Smooth muscle cell (in vitro differentiated cells): ENCODE measurements around the gene MMP12. TPM values are rescaled to one million over a fixed set of nuclear protein-coding genes. Genes with fewer than 3 reads are reported as not detected.

Experiments
- DNase-seq: peaks from one replicate; lab custom pipeline; 2025; ENCODE audit not compliant: unreplicated experiment; lab: John Stamatoyannopoulos, UW
- H2AFZ ChIP-seq: fragments of 200-600 bp; sonication (generic); 2 replicates; pipeline ENCODE4 v1.6.0; 2016; ENCODE audit warnings: antibody characterized with exemption, low read depth, mild to moderate bottlenecking
- H3F3A ChIP-seq: fragments of 200-600 bp; sonication (generic); 2 replicates; pipeline ENCODE4 v1.6.0; 2017; ENCODE audit warnings: antibody characterized with exemption, low read depth
- H3K27ac ChIP-seq: fragments of 200-600 bp; sonication (generic); 2 replicates; pipeline ENCODE4 v1.5.1; 2016; ENCODE audit warnings: low read depth, mild to moderate bottlenecking
- H3K27me3 ChIP-seq: fragments of 200-600 bp; sonication (generic); 2 replicates; pipeline ENCODE4 v1.6.1; 2016; ENCODE audit warnings: low read depth, mild to moderate bottlenecking
- H3K36me3 ChIP-seq: fragments of 200-600 bp; sonication (generic); 2 replicates; pipeline ENCODE4 v1.5.1; 2016; ENCODE audit warnings: low read depth
- H3K4me1 ChIP-seq: fragments of 200-600 bp; sonication (generic); 2 replicates; pipeline ENCODE4 v1.5.1; 2016; ENCODE audit warnings: low read depth
- H3K4me2 ChIP-seq: fragments of 200-600 bp; sonication (generic); 2 replicates; pipeline ENCODE4 v1.6.0; 2016; ENCODE audit warnings: mild to moderate bottlenecking
- H3K4me3 ChIP-seq: fragments of 200-600 bp; sonication (generic); 2 replicates; pipeline ENCODE4 v1.5.1; 2016; ENCODE audit warnings: mild to moderate bottlenecking
- H3K79me2 ChIP-seq: fragments of 200-600 bp; sonication (generic); 2 replicates; pipeline ENCODE4 v1.6.0; 2016; ENCODE audit warnings: low read depth, mild to moderate bottlenecking
- H3K9ac ChIP-seq: fragments of 200-600 bp; sonication (generic); 2 replicates; pipeline ENCODE4 v1.6.0; 2016; ENCODE audit warnings: low read depth
- H3K9me3 ChIP-seq: fragments of 200-600 bp; sonication (generic); replicated peaks from 2 replicates; pipeline ENCODE4 v1.5.1; 2016; ENCODE audit warnings: low read depth
- H4K20me1 ChIP-seq: fragments of 200-600 bp; sonication (generic); 2 replicates; pipeline ENCODE4 v1.6.0; 2016; ENCODE audit warnings: low read depth
- WGBS: methylation state at CpG from one replicate; pipeline ENCODE4 v1.1.7; 2016; ENCODE audit warnings: low lambda C conversion rate; 5-methylcytosine and 5-hydroxymethylcytosine counted together
- polyA plus RNA-seq: library from polyadenylated mRNA; unstranded; fragments of >200 nt; fragmentation: Nextera tagmentation; extraction: Ambion mirVana; gene quantifications from 2 replicates; pipeline ENCODE4 v1.2.1, GENCODE V29; 2016
- total RNA-seq: library from RNA; depleted of rRNA; stranded (reverse); fragments of >200 nt; gene quantifications from 2 replicates; pipeline ENCODE4 v1.2.3, GENCODE V29; 2014
- TF ChIP-seq, protein P1 (sequence below): fragments of 200-600 bp; sonication (generic); IDR thresholded peaks from 2 replicates; pipeline ENCODE4 v1.5.1; 2017; ENCODE audit warnings: borderline replicate concordance, mild to moderate bottlenecking, antibody characterized with exemption; ENCODE audit not compliant: insufficient read depth, poor library complexity, severe bottlenecking

MMP12 gene
- total and polyA plus RNA-seq, 2 experiments from 2014 or later, result 0.62 to 10.7 TPM

DNA sequence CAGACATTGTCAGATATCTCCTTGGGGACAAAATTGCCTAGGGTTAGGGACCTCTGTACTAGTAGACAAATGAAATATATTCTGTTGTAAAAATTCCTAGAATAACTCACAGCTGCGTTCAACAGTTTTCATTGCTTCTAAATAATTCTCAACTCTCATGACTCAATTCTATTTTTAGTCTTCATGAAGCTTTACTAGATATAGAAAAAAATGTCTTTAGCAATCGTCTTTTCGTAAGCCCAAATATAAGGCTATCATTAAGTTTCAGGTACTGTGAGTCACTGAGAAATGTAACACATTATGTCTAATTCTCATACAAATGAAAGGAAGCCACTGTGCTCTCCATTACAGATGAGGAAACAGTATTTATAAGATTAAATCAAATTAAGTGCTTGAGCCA, 6.4 kb downstream of the MMP12 start:
- H4K20me1 ChIP-seq, result no peaks in the 10 kb centered on the region
- no peaks in the 10 kb centered on the region for H3K4me1 ChIP-seq
- peak overlapping the region; percentile 29 for H3K27ac ChIP-seq
- H3K9me3 ChIP-seq, result no peaks in the 10 kb centered on the region
- H2AFZ ChIP-seq, result no peak overlapping the region
- no peaks in the 10 kb centered on the region for H3K36me3 ChIP-seq
- H3K9ac ChIP-seq, result no peak overlapping the region
- H3F3A ChIP-seq, result no peaks in the 10 kb centered on the region
- 14% methylated on average over 3 of the region's 3 CpGs for WGBS
- TF ChIP-seq, protein P1, sequence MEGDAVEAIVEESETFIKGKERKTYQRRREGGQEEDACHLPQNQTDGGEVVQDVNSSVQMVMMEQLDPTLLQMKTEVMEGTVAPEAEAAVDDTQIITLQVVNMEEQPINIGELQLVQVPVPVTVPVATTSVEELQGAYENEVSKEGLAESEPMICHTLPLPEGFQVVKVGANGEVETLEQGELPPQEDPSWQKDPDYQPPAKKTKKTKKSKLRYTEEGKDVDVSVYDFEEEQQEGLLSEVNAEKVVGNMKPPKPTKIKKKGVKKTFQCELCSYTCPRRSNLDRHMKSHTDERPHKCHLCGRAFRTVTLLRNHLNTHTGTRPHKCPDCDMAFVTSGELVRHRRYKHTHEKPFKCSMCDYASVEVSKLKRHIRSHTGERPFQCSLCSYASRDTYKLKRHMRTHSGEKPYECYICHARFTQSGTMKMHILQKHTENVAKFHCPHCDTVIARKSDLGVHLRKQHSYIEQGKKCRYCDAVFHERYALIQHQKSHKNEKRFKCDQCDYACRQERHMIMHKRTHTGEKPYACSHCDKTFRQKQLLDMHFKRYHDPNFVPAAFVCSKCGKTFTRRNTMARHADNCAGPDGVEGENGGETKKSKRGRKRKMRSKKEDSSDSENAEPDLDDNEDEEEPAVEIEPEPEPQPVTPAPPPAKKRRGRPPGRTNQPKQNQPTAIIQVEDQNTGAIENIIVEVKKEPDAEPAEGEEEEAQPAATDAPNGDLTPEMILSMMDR, result no peak
- no peak for DNase-seq
- peak overlapping the region; percentile 59 for H3K4me2 ChIP-seq
- no peaks in the 10 kb centered on the region for H3K79me2 ChIP-seq
- H3K4me3 ChIP-seq, result no peak overlapping the region
- H3K27me3 ChIP-seq, result no peaks in the 10 kb centered on the region

DNA sequence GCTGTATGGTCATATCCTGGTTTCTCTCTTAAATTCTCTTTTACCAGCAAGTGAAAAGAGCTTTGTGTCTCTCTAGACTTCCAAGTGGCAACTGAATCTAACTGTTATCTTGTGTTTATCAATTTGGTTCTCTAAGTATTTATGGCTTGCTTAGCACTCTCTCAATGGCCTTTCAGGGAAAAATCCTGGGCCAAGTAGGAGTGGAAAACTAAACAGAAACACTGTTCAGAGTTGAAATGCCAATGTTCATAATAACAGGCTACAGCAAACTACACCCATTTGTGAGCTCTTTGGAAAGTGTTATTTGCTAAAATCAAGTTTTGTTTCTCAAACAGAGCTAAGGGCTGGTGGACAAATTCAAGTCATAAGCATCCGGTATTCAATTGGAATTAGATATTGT, 10.1 kb downstream of the MMP12 start:
- H2AFZ ChIP-seq, result no peak overlapping the region
- H3K4me2 ChIP-seq, result no peak overlapping the region

DNA sequence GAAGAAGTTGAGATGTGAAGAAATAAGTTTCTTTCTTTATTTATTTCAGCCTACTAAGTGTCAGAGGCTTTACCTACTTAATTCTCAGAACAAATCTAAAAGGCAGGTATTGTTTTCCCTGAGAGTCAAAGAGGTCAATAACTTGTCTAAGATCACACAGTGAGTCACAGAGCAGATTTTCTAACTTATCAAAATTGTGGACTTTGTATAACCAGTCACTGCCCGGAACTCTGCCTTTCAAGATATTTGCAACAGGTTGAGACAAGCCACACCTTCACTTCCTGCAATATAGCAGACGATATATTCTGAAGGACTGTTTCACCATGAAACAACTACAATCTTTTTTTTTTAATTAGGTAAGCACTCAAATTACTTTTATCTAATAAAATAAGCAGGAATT, 20.8 kb downstream of the MMP12 start:
- Histone ChIP-seq H3F3A (no peaks in the 10 kb centered on the region), H2AFZ (no peak overlapping the region), H3K9ac (no peak overlapping the region), H3K9me3 (no peaks in the 10 kb centered on the region), H3K4me3 (no peak overlapping the region), H3K27me3 (no peaks in the 10 kb centered on the region), H3K36me3 (no peaks in the 10 kb centered on the region), H4K20me1 (no peaks in the 10 kb centered on the region), H3K4me2 (no peak overlapping the region), H3K79me2 (no peaks in the 10 kb centered on the region), H3K4me1 (no peaks in the 10 kb centered on the region), H3K27ac (no peak overlapping the region)
- TF ChIP-seq, protein P1, result no peak
- 80% methylated on average over 2 of the region's 2 CpGs for WGBS
- DNase-seq, result no peak

More for the DNA sequence above, 10.1 kb downstream of the MMP12 start:
- no peaks in the 10 kb centered on the region for H3F3A ChIP-seq
- no peak overlapping the region for H3K9ac ChIP-seq
- 91% methylated on average over 1 of the region's 1 CpG for WGBS
- no peaks in the 10 kb centered on the region for H3K27me3 ChIP-seq
- no peak overlapping the region for H3K27ac ChIP-seq
- TF ChIP-seq, protein P1, result no peak
- H3K4me3 ChIP-seq, result no peak overlapping the region
- no peaks in the 10 kb centered on the region for H3K4me1 ChIP-seq
- no peaks in the 10 kb centered on the region for H3K9me3 ChIP-seq
- no peaks in the 10 kb centered on the region for H3K79me2 ChIP-seq
- no peaks in the 10 kb centered on the region for H3K36me3 ChIP-seq
- H4K20me1 ChIP-seq, result no peaks in the 10 kb centered on the region
- no peak for DNase-seq

DNA sequence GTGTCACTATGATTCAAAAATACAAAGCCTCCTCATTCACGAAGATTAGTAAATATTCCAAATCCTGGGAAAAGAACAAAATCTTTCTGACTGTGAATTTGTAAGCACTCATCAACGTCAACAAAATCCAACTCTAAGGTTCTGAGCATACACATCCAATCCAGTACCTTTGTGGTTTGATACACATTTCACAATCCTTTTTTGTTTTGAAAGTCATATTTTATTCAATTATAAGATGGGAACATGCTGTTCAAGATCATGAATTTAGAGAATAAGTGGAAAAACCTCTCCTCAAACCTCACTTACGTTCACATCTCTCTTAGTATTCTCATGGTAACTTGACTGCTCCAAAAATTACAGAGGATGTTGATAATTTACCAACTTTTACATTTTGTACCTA, 21.7 kb downstream of the MMP12 start:
- H3K27me3 ChIP-seq, result no peaks in the 10 kb centered on the region
- WGBS, result 94% methylated on average over 3 of the region's 3 CpGs

More for the DNA sequence above, 21.7 kb downstream of the MMP12 start:
- no peak overlapping the region for H2AFZ ChIP-seq
- no peaks in the 10 kb centered on the region for H4K20me1 ChIP-seq
- DNase-seq, result no peak
- TF ChIP-seq, protein P1, result no peak
- H3K4me2 ChIP-seq, result no peak overlapping the region
- H3K36me3 ChIP-seq, result no peaks in the 10 kb centered on the region
- H3K9me3 ChIP-seq, result no peaks in the 10 kb centered on the region
- no peak overlapping the region for H3K9ac ChIP-seq
- no peak overlapping the region for H3K4me3 ChIP-seq
- no peaks in the 10 kb centered on the region for H3K79me2 ChIP-seq
- no peak overlapping the region for H3K27ac ChIP-seq
- H3K4me1 ChIP-seq, result no peaks in the 10 kb centered on the region
- H3F3A ChIP-seq, result no peaks in the 10 kb centered on the region
